KMS-11 (cell line): ENCODE measurements around the gene SERHL2.
"Not testable (repeated sequence)": the region's sequence is repeated elsewhere in the genome, so short reads cannot be mapped to it uniquely, and the experiment has no call there.

ENCODE experiments used
- H2AFZ ChIP-seq: fragments of 200-600 bp; sonication (generic); 2 replicates; pipeline ENCODE4 v1.6.1; 2016; ENCODE audit warnings: antibody characterized with exemption, mixed run types, low read depth
- H3K27ac ChIP-seq: fragments of 200-600 bp; sonication (generic); 2 replicates; pipeline ENCODE4 v1.6.1; 2016; ENCODE audit warnings: mild to moderate bottlenecking, mixed run types
- H3K27me3 ChIP-seq: fragments of 200-600 bp; sonication (generic); 2 replicates; pipeline ENCODE4 v1.6.1; 2017; ENCODE audit warnings: mild to moderate bottlenecking, low read depth, mixed run types, moderate library complexity; ENCODE audit not compliant: insufficient read depth
- H3K36me3 ChIP-seq: fragments of 200-600 bp; sonication (generic); 2 replicates; pipeline ENCODE4 v1.6.1; 2017; ENCODE audit warnings: mild to moderate bottlenecking, mixed run types; ENCODE audit not compliant: insufficient read depth
- H3K4me1 ChIP-seq: fragments of 200-600 bp; sonication (generic); 2 replicates; pipeline ENCODE4 v1.6.1; 2016; ENCODE audit warnings: mild to moderate bottlenecking, low read depth, mixed run types; ENCODE audit not compliant: poor library complexity, severe bottlenecking
- H3K4me2 ChIP-seq: fragments of 200-600 bp; sonication (generic); 2 replicates; pipeline ENCODE4 v1.7.0; 2016; ENCODE audit warnings: mild to moderate bottlenecking, mixed run types
- H3K4me3 ChIP-seq: fragments of 200-600 bp; sonication (generic); IDR thresholded peaks from 2 replicates; pipeline ENCODE4 v1.6.1; 2017; ENCODE audit warnings: low read depth, low read length, mixed read lengths; ENCODE audit not compliant: insufficient read depth
- H3K79me2 ChIP-seq: fragments of 200-600 bp; sonication (generic); 2 replicates; pipeline ENCODE4 v1.6.1; 2016; ENCODE audit warnings: low read depth, mixed run types; ENCODE audit not compliant: insufficient read depth
- H3K9ac ChIP-seq: fragments of 200-600 bp; sonication (generic); 2 replicates; pipeline ENCODE4 v1.6.1; 2016; ENCODE audit warnings: mild to moderate bottlenecking, mixed run types
- H4K20me1 ChIP-seq: fragments of 200-600 bp; sonication (generic); 2 replicates; pipeline ENCODE4 v1.6.1; 2016; ENCODE audit warnings: mild to moderate bottlenecking, mixed run types; ENCODE audit not compliant: insufficient read depth
- CTCF ChIP-seq: fragments of 200-600 bp; sonication (generic); conservative IDR thresholded peaks from 2 replicates; pipeline ENCODE4 v1.6.1; 2017; ENCODE audit warnings: low read depth, mild to moderate bottlenecking, antibody characterized with exemption, low read length, moderate library complexity, mixed read lengths

Gene SERHL2

GRCh38 chr22:42561856-42562255 is 8.1 kb downstream of the SERHL2 start:
- Histone ChIP-seq H3K4me3 (no peak overlapping the region), H4K20me1 (no peaks in the 10 kb centered on the region), H2AFZ (no peak overlapping the region), H3K27ac (no peak overlapping the region), H3K9ac (no peak overlapping the region), H3K27me3 (no peaks in the 10 kb centered on the region), H3K4me1 (no peaks in the 10 kb centered on the region), H3K4me2 (no peak overlapping the region), H3K36me3 (no peaks in the 10 kb centered on the region), H3K79me2 (no peaks in the 10 kb centered on the region)
- TF ChIP-seq CTCF = no peak

GRCh38 chr22:42562279-42562678 is 8.5 kb downstream of the SERHL2 start:
- H3K9ac ChIP-seq = no peak overlapping the region
- H3K4me2 ChIP-seq = no peak overlapping the region
- TF ChIP-seq CTCF = no peak

GRCh38 chr22:42562684-42563083 is 8.9 kb downstream of the SERHL2 start:
- Histone ChIP-seq H3K79me2 (no peaks in the 10 kb centered on the region), H2AFZ (no peak overlapping the region), H4K20me1 (no peaks in the 10 kb centered on the region), H3K4me3 (no peak overlapping the region), H3K4me1 (no peaks in the 10 kb centered on the region), H3K36me3 (no peaks in the 10 kb centered on the region), H3K9ac (no peak overlapping the region), H3K27me3 (no peaks in the 10 kb centered on the region), H3K4me2 (no peak overlapping the region), H3K27ac (no peak overlapping the region)
- no peak for TF ChIP-seq CTCF

More at GRCh38 chr22:42562279-42562678, 8.5 kb downstream of the SERHL2 start:
- Histone ChIP-seq H4K20me1 (no peaks in the 10 kb centered on the region), H2AFZ (no peak overlapping the region), H3K4me1 (no peaks in the 10 kb centered on the region), H3K36me3 (no peaks in the 10 kb centered on the region), H3K27ac (no peak overlapping the region), H3K4me3 (no peak overlapping the region), H3K27me3 (no peaks in the 10 kb centered on the region), H3K79me2 (no peaks in the 10 kb centered on the region)

- H4K20me1 ChIP-seq, H3K4me1 ChIP-seq, H3K4me2 ChIP-seq, H3K36me3 ChIP-seq, H3K4me3 ChIP-seq, H2AFZ ChIP-seq, H3K27me3 ChIP-seq, H3K27ac ChIP-seq, H3K9ac ChIP-seq, H3K79me2 ChIP-seq: not testable (repeated sequence)
Observed at GRCh38 chr22:42563943-42564342, 10.2 kb downstream of the SERHL2 start.

GRCh38 chr22:42564699-42565098 is 10.9 kb downstream of the SERHL2 start:
- H3K9ac ChIP-seq = no peak overlapping the region
- H3K27me3 ChIP-seq = no peaks in the 10 kb centered on the region
- no peak overlapping the region for H3K4me3 ChIP-seq
- no peak overlapping the region for H2AFZ ChIP-seq
- H3K27ac ChIP-seq = no peak overlapping the region
- no peak overlapping the region for H3K4me2 ChIP-seq
- no peaks in the 10 kb centered on the region for H4K20me1 ChIP-seq
- H3K4me1 ChIP-seq = no peaks in the 10 kb centered on the region
- H3K36me3 ChIP-seq = no peaks in the 10 kb centered on the region
- no peaks in the 10 kb centered on the region for H3K79me2 ChIP-seq
- no peak for TF ChIP-seq CTCF
